B cell (primary cell): Measurements from ENCODE around the gene PLEKHG2.

Experiments used
- EZH2 ChIP-seq: IDR thresholded peaks from 2 replicates; pipeline ENCODE4 v1.6.1; 2012; ENCODE audit warnings: borderline replicate concordance, low read depth, mild to moderate bottlenecking, moderate library complexity, low read length; ENCODE audit not compliant: insufficient read depth, poor library complexity, severe bottlenecking
- TF ChIP-seq, protein P1 (sequence below): fragments of 200-600 bp; IDR thresholded peaks from one replicate; pipeline ENCODE4 v1.8.0; 2022; ENCODE audit warnings: antibody characterized with exemption, mild to moderate bottlenecking

DNA sequence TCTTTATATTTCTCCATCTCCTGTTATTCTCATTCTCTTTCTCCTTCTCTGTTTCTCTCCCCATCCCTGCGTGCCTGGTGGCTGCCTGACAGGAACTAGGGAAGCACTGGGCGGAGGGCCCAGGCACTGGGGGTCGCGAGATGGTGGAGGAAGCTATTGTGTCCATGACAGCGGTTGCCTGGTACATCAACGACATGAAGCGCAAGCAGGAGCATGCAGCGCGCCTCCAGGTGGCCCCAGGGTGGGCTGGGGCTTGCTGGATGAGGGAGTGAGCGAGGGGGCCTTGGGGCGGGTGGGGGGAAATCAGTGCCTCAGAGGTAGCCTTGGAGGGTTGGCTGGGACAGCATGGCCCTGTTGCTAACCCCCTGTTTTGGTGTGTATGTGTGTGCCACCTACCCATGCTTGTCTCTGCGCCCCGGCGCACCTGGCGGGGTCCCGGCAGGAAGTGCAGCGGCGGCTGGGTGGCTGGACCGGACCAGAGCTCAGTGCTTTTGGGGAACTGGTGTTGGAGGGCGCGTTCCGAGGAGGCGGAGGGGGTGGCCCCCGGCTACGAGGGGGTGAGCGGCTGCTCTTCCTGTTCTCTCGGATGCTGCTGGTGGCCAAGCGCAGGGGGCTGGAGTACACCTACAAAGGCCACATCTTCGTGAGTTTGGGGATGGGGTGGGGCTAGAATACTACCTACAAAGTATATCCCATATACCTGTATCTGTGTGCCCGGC, 5.2 kb downstream of the PLEKHG2 start:
- TF ChIP-seq, protein P1, sequence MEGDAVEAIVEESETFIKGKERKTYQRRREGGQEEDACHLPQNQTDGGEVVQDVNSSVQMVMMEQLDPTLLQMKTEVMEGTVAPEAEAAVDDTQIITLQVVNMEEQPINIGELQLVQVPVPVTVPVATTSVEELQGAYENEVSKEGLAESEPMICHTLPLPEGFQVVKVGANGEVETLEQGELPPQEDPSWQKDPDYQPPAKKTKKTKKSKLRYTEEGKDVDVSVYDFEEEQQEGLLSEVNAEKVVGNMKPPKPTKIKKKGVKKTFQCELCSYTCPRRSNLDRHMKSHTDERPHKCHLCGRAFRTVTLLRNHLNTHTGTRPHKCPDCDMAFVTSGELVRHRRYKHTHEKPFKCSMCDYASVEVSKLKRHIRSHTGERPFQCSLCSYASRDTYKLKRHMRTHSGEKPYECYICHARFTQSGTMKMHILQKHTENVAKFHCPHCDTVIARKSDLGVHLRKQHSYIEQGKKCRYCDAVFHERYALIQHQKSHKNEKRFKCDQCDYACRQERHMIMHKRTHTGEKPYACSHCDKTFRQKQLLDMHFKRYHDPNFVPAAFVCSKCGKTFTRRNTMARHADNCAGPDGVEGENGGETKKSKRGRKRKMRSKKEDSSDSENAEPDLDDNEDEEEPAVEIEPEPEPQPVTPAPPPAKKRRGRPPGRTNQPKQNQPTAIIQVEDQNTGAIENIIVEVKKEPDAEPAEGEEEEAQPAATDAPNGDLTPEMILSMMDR, result no peak
- no peak for TF ChIP-seq EZH2
